Measurements from ENCODE around the gene ADRA2C.

The ADRA2C gene

GRCh38 chr4:3801521-3801920, 35.3 kb downstream of the ADRA2C start:
- H3K27me3 ChIP-seq (ENCODE audit: insufficient read depth, low read length, poor library complexity) = no peaks in the 10 kb centered on the region
- H3K27ac ChIP-seq (ENCODE audit: low read length) = no peak overlapping the region
- no peak overlapping the region for H3K9ac ChIP-seq (ENCODE audit: low read depth, low read length)
- H3K9me3 ChIP-seq (ENCODE audit: insufficient read depth, low read length, severe bottlenecking) = no peaks in the 10 kb centered on the region
- no peak for TF ChIP-seq EZH2 (IDR thresholded peaks at IDR 0.05; ENCODE audit: borderline replicate concordance, low read depth, low read length, severe bottlenecking)
- TF ChIP-seq, protein P1, sequence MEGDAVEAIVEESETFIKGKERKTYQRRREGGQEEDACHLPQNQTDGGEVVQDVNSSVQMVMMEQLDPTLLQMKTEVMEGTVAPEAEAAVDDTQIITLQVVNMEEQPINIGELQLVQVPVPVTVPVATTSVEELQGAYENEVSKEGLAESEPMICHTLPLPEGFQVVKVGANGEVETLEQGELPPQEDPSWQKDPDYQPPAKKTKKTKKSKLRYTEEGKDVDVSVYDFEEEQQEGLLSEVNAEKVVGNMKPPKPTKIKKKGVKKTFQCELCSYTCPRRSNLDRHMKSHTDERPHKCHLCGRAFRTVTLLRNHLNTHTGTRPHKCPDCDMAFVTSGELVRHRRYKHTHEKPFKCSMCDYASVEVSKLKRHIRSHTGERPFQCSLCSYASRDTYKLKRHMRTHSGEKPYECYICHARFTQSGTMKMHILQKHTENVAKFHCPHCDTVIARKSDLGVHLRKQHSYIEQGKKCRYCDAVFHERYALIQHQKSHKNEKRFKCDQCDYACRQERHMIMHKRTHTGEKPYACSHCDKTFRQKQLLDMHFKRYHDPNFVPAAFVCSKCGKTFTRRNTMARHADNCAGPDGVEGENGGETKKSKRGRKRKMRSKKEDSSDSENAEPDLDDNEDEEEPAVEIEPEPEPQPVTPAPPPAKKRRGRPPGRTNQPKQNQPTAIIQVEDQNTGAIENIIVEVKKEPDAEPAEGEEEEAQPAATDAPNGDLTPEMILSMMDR (IDR thresholded peaks at IDR 0.05; ENCODE audit: borderline replicate concordance, extremely low read depth, low read length, poor library complexity, severe bottlenecking) = no peak
- no peaks in the 10 kb centered on the region for H3K4me1 ChIP-seq (ENCODE audit: insufficient read depth, low read length)
- H2AFZ ChIP-seq (ENCODE audit: low read depth, low read length) = no peak overlapping the region
- ATAC-seq (ENCODE audit: insufficient read depth, low read depth) (no peak), DNase-seq (no peak)
- no peaks in the 10 kb centered on the region for H4K20me1 ChIP-seq (ENCODE audit: insufficient read depth, low read length)
- H3K4me2 ChIP-seq (ENCODE audit: insufficient read depth, low read length) = no peak overlapping the region
- H3K79me2 ChIP-seq (ENCODE audit: insufficient read depth, low read length) = no peaks in the 10 kb centered on the region
- H3K36me3 ChIP-seq (ENCODE audit: insufficient read depth, low read length) = no peaks in the 10 kb centered on the region
- no peak overlapping the region for H3K4me3 ChIP-seq (ENCODE audit: low read depth in 1 of 2, low read length in 2 of 2)

- no peak overlapping the region for H3K27ac ChIP-seq (ENCODE audit: low read length)
- DNase-seq (no peak), ATAC-seq (ENCODE audit: insufficient read depth, low read depth) (no peak)
- no peaks in the 10 kb centered on the region for H3K9me3 ChIP-seq (ENCODE audit: insufficient read depth, low read length, severe bottlenecking)
- no peak overlapping the region for H2AFZ ChIP-seq (ENCODE audit: low read depth, low read length)
- H3K4me1 ChIP-seq (ENCODE audit: insufficient read depth, low read length) = no peaks in the 10 kb centered on the region
- H3K79me2 ChIP-seq (ENCODE audit: insufficient read depth, low read length) = no peaks in the 10 kb centered on the region
- H3K27me3 ChIP-seq (ENCODE audit: insufficient read depth, low read length, poor library complexity) = no peaks in the 10 kb centered on the region
- H3K4me3 ChIP-seq (ENCODE audit: low read depth in 1 of 2, low read length in 2 of 2) = no peak overlapping the region
- H3K9ac ChIP-seq (ENCODE audit: low read depth, low read length) = no peak overlapping the region
- no peaks in the 10 kb centered on the region for H3K36me3 ChIP-seq (ENCODE audit: insufficient read depth, low read length)
- TF ChIP-seq EZH2 (IDR thresholded peaks at IDR 0.05; ENCODE audit: borderline replicate concordance, low read depth, low read length, severe bottlenecking) = no peak
- TF ChIP-seq, protein P1 (IDR thresholded peaks at IDR 0.05; ENCODE audit: borderline replicate concordance, extremely low read depth, low read length, poor library complexity, severe bottlenecking) = no peak
- H4K20me1 ChIP-seq (ENCODE audit: insufficient read depth, low read length) = no peaks in the 10 kb centered on the region
- H3K4me2 ChIP-seq (ENCODE audit: insufficient read depth, low read length) = no peak overlapping the region
These were observed 35.9 kb downstream of the ADRA2C start for GRCh38 chr4:3801931-3802550.

GRCh38 chr4:3802571-3803474, 36.6 kb downstream of the ADRA2C start:
- no peaks in the 10 kb centered on the region for H3K4me1 ChIP-seq (ENCODE audit: insufficient read depth, low read length)
- no peak for DNase-seq
- peaks cover 2% of the 10 kb centered on the region for H3K27me3 ChIP-seq (ENCODE audit: insufficient read depth, low read length, poor library complexity)
- H3K4me2 ChIP-seq (ENCODE audit: insufficient read depth, low read length) = no peak overlapping the region
- H3K9ac ChIP-seq (ENCODE audit: low read depth, low read length) = no peak overlapping the region
- no peak overlapping the region for H2AFZ ChIP-seq (ENCODE audit: low read depth, low read length)
- H3K9me3 ChIP-seq (ENCODE audit: insufficient read depth, low read length, severe bottlenecking) = no peaks in the 10 kb centered on the region
- no peaks in the 10 kb centered on the region for H3K36me3 ChIP-seq (ENCODE audit: insufficient read depth, low read length)
- H3K4me3 ChIP-seq (ENCODE audit: low read depth in 1 of 2, low read length in 2 of 2) = no peak overlapping the region
- no peak overlapping the region for H3K27ac ChIP-seq (ENCODE audit: low read length)
- TF ChIP-seq EZH2 (IDR thresholded peaks at IDR 0.05; ENCODE audit: borderline replicate concordance, low read depth, low read length, severe bottlenecking) = no peak
- TF ChIP-seq, protein P1 (IDR thresholded peaks at IDR 0.05; ENCODE audit: borderline replicate concordance, extremely low read depth, low read length, poor library complexity, severe bottlenecking) = no peak
- H4K20me1 ChIP-seq (ENCODE audit: insufficient read depth, low read length) = no peaks in the 10 kb centered on the region
- no peak for ATAC-seq (ENCODE audit: insufficient read depth, low read depth)
- no peaks in the 10 kb centered on the region for H3K79me2 ChIP-seq (ENCODE audit: insufficient read depth, low read length)
